Right atrium auricular region (tissue), 2 donors: ENCODE data around the gene TOMM40L. TPM values are rescaled to one million over a fixed set of nuclear protein-coding genes. Genes with fewer than 3 reads are reported as not detected.

Source experiments
- DNase-seq: peaks from one replicate; pipeline ENCODE4 v3.0.0-alpha.2; 2019; ENCODE audit warnings: low spot score
- H3K27ac ChIP-seq, 2 donors: fragments of 200-600 bp; sonication (generic); 1 replicate in 1 of 2; 2 replicates in 1 of 2; pipeline ENCODE4 v1.5.1; 2016 to 2019
- H3K27me3 ChIP-seq, 2 donors: fragments of 200-600 bp; sonication (generic); one replicate each; pipeline versions ENCODE4 v1.5.1 to v1.6.0; 2017 to 2019
- H3K36me3 ChIP-seq: fragments of 200-600 bp; sonication (generic); one replicate; pipeline ENCODE4 v1.5.1; 2016
- H3K4me1 ChIP-seq, 2 donors: fragments of 200-600 bp; sonication (generic); one replicate each; pipeline versions ENCODE4 v1.5.1 to v1.6.0; 2017 to 2019
- H3K4me3 ChIP-seq, 2 donors: fragments of 200-600 bp; sonication (generic); 1 replicate in 1 of 2; 2 replicates in 1 of 2; pipeline ENCODE4 v1.5.1; 2017 to 2019; ENCODE audit warnings: mild to moderate bottlenecking in 1 of 2, moderate library complexity in 1 of 2
- H3K9me3 ChIP-seq, 2 donors: fragments of 200-600 bp; sonication (generic); one replicate each; pipeline ENCODE4 v1.5.1; 2019
- CTCF ChIP-seq, 2 donors: fragments of 200-600 bp; sonication (generic); IDR thresholded peaks; one replicate each; pipeline ENCODE4 v1.5.1; 2019; ENCODE audit warnings: antibody characterized with exemption in 2 of 2
- total RNA-seq, 2 donors: library from RNA; depleted of rRNA; stranded (reverse); fragments of >200 nt; gene quantifications; one replicate each; pipeline ENCODE4 v1.1.0, GENCODE V29; 2016

Gene TOMM40L
- total RNA-seq, 2 donors from 2014 or later = 23.9 to 35.3 TPM

- Histone ChIP-seq H3K4me3 (peak overlapping the region; percentile 4 to 32), H3K27ac (peak overlapping the region; percentile 83 to 85)
- peak; percentile 76 for DNase-seq
These were observed 8.7 kb upstream of the TOMM40L start for GRCh38 chr1:161216945-161217712.

GRCh38 chr1:161217831-161218230 lies 8.0 kb upstream of the TOMM40L start:
- H3K27me3 ChIP-seq = no peaks in the 10 kb centered on the region
- H3K36me3 ChIP-seq = peaks cover 26% of the 10 kb centered on the region
- H3K27ac ChIP-seq = peak overlapping the region; percentile 83 to 85
- no peaks in the 10 kb centered on the region for H3K9me3 ChIP-seq
- TF ChIP-seq CTCF (IDR thresholded peaks at IDR 0.05) = no peak
- DNase-seq = no peak
- peak overlapping the region in 1 of 2 donors; percentile 27 for H3K4me3 ChIP-seq
- peaks cover 0 to 7% of the 10 kb centered on the region in 2 donors for H3K4me1 ChIP-seq

More at GRCh38 chr1:161216945-161217712, 8.7 kb upstream of the TOMM40L start:
- TF ChIP-seq CTCF (IDR thresholded peaks at IDR 0.05) = no peak
- Histone ChIP-seq H3K4me1 (peaks cover 0 to 7% of the 10 kb centered on the region in 2 donors), H3K27me3 (no peaks in the 10 kb centered on the region), H3K9me3 (no peaks in the 10 kb centered on the region), H3K36me3 (peaks cover 33% of the 10 kb centered on the region)

- H3K27me3 ChIP-seq = no peaks in the 10 kb centered on the region
- H3K4me3 ChIP-seq = no peak overlapping the region
- H3K4me1 ChIP-seq = peaks cover 0 to 7% of the 10 kb centered on the region in 2 donors
- no peak for DNase-seq
- H3K36me3 ChIP-seq = peaks cover 20% of the 10 kb centered on the region
- H3K9me3 ChIP-seq = no peaks in the 10 kb centered on the region
- no peak for TF ChIP-seq CTCF (IDR thresholded peaks at IDR 0.05)
- H3K27ac ChIP-seq = peak overlapping the region in 1 of 2 donors; percentile 83
These were observed 7.4 kb upstream of the TOMM40L start for GRCh38 chr1:161218301-161219077.

GRCh38 chr1:161219078-161219892 lies 6.6 kb upstream of the TOMM40L start:
- DNase-seq = no peak
- H3K27me3 ChIP-seq = no peaks in the 10 kb centered on the region
- H3K4me3 ChIP-seq = no peak overlapping the region
- H3K36me3 ChIP-seq = peaks cover 12% of the 10 kb centered on the region
- H3K9me3 ChIP-seq = no peaks in the 10 kb centered on the region
- peaks cover 0 to 7% of the 10 kb centered on the region in 2 donors for H3K4me1 ChIP-seq
- H3K27ac ChIP-seq = no peak overlapping the region
- TF ChIP-seq CTCF (IDR thresholded peaks at IDR 0.05) = no peak

GRCh38 chr1:161220002-161220401 lies 5.9 kb upstream of the TOMM40L start:
- Histone ChIP-seq H3K27me3 (no peaks in the 10 kb centered on the region), H3K27ac (no peak overlapping the region), H3K4me3 (no peak overlapping the region), H3K4me1 (peaks cover 0 to 8% of the 10 kb centered on the region in 2 donors), H3K36me3 (peaks cover 5% of the 10 kb centered on the region), H3K9me3 (no peaks in the 10 kb centered on the region)
- no peak for DNase-seq
- no peak for TF ChIP-seq CTCF (IDR thresholded peaks at IDR 0.05)
